ENCODE measurements around the gene RYR1.
"Not testable (repeated sequence)": the region's sequence is repeated elsewhere in the genome, so short reads cannot be mapped to it uniquely, and the experiment has no call there.

The RYR1 gene

DNA sequence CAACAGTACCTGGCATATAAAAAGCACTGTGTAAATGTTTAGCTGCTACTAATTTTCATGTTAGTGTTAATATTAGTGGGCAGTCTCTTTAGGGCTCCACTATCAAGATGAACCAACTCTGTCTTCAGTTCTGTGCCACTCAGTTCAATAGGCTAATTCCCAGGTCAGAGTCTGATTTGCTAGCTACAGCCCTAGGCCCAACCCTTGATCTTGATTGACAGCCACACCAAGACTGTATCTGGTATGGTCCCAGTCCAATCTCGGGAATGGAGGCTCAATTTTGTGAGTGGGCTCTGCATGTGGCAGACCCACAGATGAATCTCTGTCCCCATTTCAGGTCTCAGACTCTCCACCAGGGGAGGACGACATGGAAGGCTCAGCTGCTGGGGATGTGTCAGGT, 138.2 kb downstream of the RYR1 start:
- TF ChIP-seq, protein P1, sequence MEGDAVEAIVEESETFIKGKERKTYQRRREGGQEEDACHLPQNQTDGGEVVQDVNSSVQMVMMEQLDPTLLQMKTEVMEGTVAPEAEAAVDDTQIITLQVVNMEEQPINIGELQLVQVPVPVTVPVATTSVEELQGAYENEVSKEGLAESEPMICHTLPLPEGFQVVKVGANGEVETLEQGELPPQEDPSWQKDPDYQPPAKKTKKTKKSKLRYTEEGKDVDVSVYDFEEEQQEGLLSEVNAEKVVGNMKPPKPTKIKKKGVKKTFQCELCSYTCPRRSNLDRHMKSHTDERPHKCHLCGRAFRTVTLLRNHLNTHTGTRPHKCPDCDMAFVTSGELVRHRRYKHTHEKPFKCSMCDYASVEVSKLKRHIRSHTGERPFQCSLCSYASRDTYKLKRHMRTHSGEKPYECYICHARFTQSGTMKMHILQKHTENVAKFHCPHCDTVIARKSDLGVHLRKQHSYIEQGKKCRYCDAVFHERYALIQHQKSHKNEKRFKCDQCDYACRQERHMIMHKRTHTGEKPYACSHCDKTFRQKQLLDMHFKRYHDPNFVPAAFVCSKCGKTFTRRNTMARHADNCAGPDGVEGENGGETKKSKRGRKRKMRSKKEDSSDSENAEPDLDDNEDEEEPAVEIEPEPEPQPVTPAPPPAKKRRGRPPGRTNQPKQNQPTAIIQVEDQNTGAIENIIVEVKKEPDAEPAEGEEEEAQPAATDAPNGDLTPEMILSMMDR (IDR thresholded peaks at IDR 0.05; ENCODE audit: low read depth, low read length) = no peak
- DNase-seq (ENCODE audit: extremely low read depth, low read depth) = no peak

DNA sequence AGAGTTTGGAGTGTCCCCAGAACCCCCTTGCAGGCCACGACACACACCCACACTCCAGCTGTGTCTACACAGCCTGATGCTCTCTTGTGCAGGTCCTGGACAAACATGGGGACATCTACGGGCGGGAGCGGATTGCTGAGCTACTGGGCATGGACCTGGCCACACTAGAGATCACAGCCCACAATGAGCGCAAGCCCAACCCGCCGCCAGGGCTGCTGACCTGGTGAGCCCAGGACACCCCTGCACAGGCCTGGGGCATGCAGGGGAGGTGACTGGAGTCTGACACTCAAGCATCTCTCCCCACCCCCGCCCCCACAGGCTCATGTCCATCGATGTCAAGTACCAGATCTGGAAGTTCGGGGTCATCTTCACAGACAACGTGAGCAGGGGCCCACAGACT, 144.3 kb downstream of the RYR1 start:
- TF ChIP-seq, protein P1 (IDR thresholded peaks at IDR 0.05; ENCODE audit: low read depth, low read length) = no peak
- no peak for DNase-seq (ENCODE audit: extremely low read depth, low read depth)

DNA sequence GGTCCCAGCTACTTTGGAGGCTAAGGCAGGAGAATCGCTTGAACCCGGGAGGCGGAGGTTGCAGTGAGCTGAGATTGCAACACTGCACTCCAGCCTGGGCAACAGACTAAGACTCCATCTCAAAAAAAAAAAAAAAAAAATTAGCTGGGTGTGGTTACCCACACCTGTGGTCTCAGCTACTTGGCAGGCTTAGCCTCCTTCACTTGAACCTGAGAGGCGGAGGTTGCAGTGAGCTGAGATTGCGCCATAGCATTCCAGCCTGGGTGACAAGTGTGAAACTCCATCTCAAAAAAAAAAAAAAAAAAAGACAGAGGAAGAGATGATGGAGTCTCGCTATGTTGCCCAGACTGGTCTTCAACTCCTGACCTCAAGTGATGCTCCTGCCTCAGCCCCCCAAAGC, 145.8 kb downstream of the RYR1 start:
- DNase-seq (ENCODE audit: extremely low read depth, low read depth) = not testable (repeated sequence)

DNA sequence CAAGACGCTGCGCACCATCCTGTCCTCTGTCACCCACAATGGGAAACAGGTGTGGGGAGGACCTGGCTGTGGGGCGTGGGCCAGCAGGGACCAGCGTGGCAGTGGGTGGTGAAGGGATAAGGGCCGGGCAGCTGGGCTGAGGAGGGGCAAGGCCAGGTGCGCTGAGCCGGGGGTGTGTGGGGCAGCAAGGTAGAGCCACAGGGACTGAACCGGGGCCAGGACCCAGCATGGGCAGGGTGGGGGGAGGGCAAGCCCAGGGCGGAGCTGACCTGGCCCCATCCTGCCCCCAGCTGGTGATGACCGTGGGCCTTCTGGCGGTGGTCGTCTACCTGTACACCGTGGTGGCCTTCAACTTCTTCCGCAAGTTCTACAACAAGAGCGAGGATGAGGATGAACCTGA, 146.6 kb downstream of the RYR1 start:
- TF ChIP-seq, protein P1 (IDR thresholded peaks at IDR 0.05; ENCODE audit: low read depth, low read length) = no peak

DNA sequence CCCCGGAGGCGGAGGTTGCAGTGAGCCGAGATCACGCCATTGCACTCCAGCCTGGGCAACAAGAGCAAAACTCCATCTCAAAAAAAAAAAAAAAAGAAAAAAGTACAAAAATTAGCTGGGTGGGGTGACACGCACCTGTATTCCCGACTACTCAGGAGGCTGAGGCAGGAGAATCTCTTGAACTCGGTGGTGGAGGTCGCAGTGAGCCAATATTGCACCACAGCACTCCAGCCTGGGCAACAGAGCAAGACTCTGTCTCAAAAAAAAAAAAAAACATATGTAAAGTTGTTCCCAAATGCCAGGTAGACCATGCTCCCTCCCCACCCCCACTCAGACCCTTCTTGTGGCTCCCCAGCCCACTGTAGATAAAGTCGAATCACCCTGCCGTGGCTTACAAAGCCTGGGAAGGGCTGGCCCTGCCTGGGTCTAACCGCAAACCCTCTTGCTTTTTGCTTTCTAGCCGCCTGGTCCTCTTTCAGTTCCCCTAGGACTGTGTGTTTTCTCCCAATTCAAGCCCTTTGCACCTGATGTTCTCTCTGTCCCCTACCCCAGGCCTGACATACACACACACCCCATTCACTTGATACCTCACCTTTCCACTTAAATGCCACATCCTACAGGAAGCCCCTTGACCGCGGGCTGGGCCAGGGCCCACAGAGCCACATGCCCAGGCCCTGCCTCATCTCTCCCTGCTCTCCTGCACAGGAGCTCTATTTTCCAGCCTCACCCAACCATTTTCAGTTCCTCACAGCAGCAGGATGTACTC, 149.9 kb downstream of the RYR1 start:
- TF ChIP-seq, protein P1 (IDR thresholded peaks at IDR 0.05; ENCODE audit: low read depth, low read length) = no peak
- DNase-seq (ENCODE audit: extremely low read depth, low read depth) = no peak

More for the DNA sequence above, 146.6 kb downstream of the RYR1 start:
- no peak for DNase-seq (ENCODE audit: extremely low read depth, low read depth)

DNA sequence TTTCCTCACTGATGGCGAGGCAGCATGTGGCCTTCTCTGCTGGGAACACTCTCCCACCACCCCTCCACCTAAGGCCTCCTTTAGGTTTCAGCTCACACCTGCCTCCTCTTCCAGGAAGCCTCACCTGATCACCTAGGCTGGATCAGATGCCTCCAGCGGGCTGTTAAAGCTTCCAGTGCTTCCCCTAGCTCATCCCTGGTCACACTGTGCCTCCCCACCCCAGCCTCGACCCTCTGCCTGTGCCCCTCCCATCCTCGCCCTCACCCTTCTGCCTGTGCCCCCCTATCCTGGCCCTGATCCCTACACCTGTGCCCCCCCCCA, 150.5 kb downstream of the RYR1 start:
- TF ChIP-seq, protein P1 (IDR thresholded peaks at IDR 0.05; ENCODE audit: low read depth, low read length) = no peak
- DNase-seq (ENCODE audit: extremely low read depth, low read depth) = no peak

DNA sequence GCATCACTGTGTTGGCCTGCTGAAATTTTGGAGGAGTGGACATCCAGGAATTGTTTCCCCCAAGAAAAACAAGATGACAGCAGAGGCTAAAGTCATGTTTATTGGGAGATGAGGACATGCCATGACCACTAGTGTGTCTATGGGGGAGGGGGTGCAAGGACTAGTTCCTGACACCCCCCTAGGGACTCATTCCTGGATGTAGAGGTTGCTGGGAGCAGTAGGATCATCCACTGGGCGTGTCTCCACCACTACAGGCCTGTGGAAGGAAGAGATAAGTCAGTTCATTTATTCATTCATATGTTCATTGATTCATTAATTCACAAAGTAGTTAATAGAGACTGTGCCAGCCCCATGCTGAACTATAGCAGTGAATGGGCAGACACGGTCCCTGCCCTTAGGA, 154.1 kb downstream of the RYR1 start:
- TF ChIP-seq, protein P1 (IDR thresholded peaks at IDR 0.05; ENCODE audit: low read depth, low read length) = no peak
- no peak for DNase-seq (ENCODE audit: extremely low read depth, low read depth)

DNA sequence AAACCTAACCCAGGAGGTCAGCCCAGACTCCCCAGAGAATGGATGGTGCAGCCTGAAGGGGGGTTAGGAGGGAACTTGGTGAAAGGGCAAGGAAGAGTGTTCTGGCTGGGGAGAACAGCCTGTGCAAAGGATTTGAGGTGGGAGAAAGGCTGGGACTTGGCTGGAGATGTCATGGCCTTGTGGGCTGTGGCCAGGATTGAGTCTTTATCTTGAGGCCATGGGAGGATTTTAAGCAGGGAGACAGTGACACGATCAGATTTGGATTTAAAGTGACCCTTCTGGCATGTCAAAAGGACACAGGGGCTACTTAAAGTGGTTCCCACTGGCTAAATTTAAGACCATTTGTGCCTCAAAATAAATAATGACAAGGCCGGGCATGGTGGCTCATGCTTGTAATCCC, 154.6 kb downstream of the RYR1 start:
- TF ChIP-seq, protein P1 (IDR thresholded peaks at IDR 0.05; ENCODE audit: low read depth, low read length) = no peak
- DNase-seq (ENCODE audit: extremely low read depth, low read depth) = no peak
